PC-9 (cell line): ENCODE measurements around the gene BTK. TPM values are rescaled to one million over a fixed set of nuclear protein-coding genes. Genes with fewer than 3 reads are reported as not detected.
A peak's percentile ranks its signal among the peaks of the same experiment; 100 is the strongest.

Experiments used
- BruUV-seq: library from RNA; stranded (reverse); fragments of 400-500 nt; replicated peaks from 2 replicates; lab custom pipeline; 2021; lab: Mats Ljungman, UMichigan
- CTCF ChIA-PET: fragments of 300-600 bp; sonication (Branson Sonifier 250); formaldehyde crosslinking; loops from one replicate; lab custom pipeline; 2022; ENCODE audit warnings: antibody characterized with exemption; lab: Charles Lee
- POLR2A ChIA-PET: fragments of 300-600 bp; sonication (Branson Sonifier 250); formaldehyde crosslinking; loops from one replicate; lab custom pipeline; 2022; ENCODE audit warnings: antibody characterized with exemption; ENCODE audit not compliant: unreplicated experiment; lab: Charles Lee
- DNase-seq, 2 experiments: peaks; one replicate each; pipeline versions ENCODE4 v3.0.0 to v3.0.0-alpha.2; 2015 to 2022; ENCODE audit warnings: mixed read lengths in 1 of 2
- H2AFZ ChIP-seq: fragments of 200-600 bp; sonication (generic); 2 replicates; pipeline ENCODE4 v1.8.1; 2017; ENCODE audit warnings: antibody characterized with exemption
- H3F3A ChIP-seq: fragments of 200-600 bp; sonication (generic); 2 replicates; pipeline ENCODE4 v1.8.1; 2017; ENCODE audit warnings: antibody characterized with exemption, mild to moderate bottlenecking, low read depth; ENCODE audit not compliant: insufficient read depth
- H3K27ac ChIP-seq: fragments of 200-600 bp; sonication (generic); 2 replicates; pipeline ENCODE4 v1.6.1; 2016; ENCODE audit warnings: mixed run types
- H3K27me3 ChIP-seq: fragments of 200-600 bp; sonication (generic); 2 replicates; pipeline ENCODE4 v1.6.1; 2016; ENCODE audit warnings: low read depth, mixed run types; ENCODE audit not compliant: insufficient read depth
- H3K36me3 ChIP-seq: fragments of 200-600 bp; sonication (generic); 2 replicates; pipeline ENCODE4 v1.6.1; 2016; ENCODE audit warnings: low read depth, mixed run types
- H3K4me1 ChIP-seq: fragments of 200-600 bp; sonication (generic); replicated peaks from 2 replicates; pipeline ENCODE4 v1.6.1; 2016; ENCODE audit warnings: mixed run types; ENCODE audit not compliant: insufficient read depth
- H3K4me2 ChIP-seq: fragments of 200-600 bp; sonication (generic); 2 replicates; pipeline ENCODE4 v1.6.1; 2017; ENCODE audit warnings: mixed run types
- H3K4me3 ChIP-seq: fragments of 200-600 bp; sonication (generic); 2 replicates; pipeline ENCODE4 v1.6.1; 2016; ENCODE audit warnings: mixed run types
- H3K79me2 ChIP-seq: fragments of 200-600 bp; sonication (generic); 2 replicates; pipeline ENCODE4 v1.6.1; 2017; ENCODE audit warnings: low read depth, mixed run types
- H3K9me2 ChIP-seq: fragments of 200-600 bp; sonication (generic); 2 replicates; pipeline ENCODE4 v1.8.1; 2017; ENCODE audit warnings: mild to moderate bottlenecking; ENCODE audit not compliant: insufficient read depth
- H3K9me3 ChIP-seq: fragments of 200-600 bp; sonication (generic); 2 replicates; pipeline ENCODE4 v1.8.1; 2016; ENCODE audit warnings: low read depth; ENCODE audit not compliant: insufficient read depth
- H4K20me1 ChIP-seq: fragments of 200-600 bp; sonication (generic); 2 replicates; pipeline ENCODE4 v1.8.1; 2017; ENCODE audit not compliant: insufficient read depth
- CTCF ChIP-seq: fragments of 200-600 bp; sonication (generic); conservative IDR thresholded peaks from 2 replicates; pipeline ENCODE4 v1.6.1; 2017; ENCODE audit warnings: mixed run types, antibody characterized with exemption, mild to moderate bottlenecking, moderate library complexity
- EZH2 ChIP-seq: fragments of 200-600 bp; sonication (generic); IDR thresholded peaks from 2 replicates; pipeline ENCODE4 v1.8.0; 2017; ENCODE audit warnings: antibody characterized with exemption, low read depth
- intact Hi-C: fragments of 100-400 bp; cut with micrococcal nuclease; formaldehyde crosslinking; loops from one replicate; pipeline ENCODE4 v1.10.0; 2022; ENCODE audit not compliant: unreplicated experiment
- total RNA-seq: library from RNA; stranded (reverse); gene quantifications from 2 replicates; pipeline ENCODE4 v1.2.3, GENCODE V29; 2021

Gene BTK
- total RNA-seq, 1 experiment from 2014 or later = not detected

GRCh38 chrX:101395789-101396188, 9.8 kb upstream of the BTK start:
- CTCF ChIA-PET = no interaction called here
- Histone ChIP-seq H3K4me1 (peaks cover 17% of the 10 kb centered on the region), H3K4me3 (no peak overlapping the region), H4K20me1 (peaks cover 14% of the 10 kb centered on the region; the same call in 1 of the 2 replicates), H3K9me2 (no peaks in the 10 kb centered on the region), H3K27me3 (no peaks in the 10 kb centered on the region), H3F3A (peaks cover 79% of the 10 kb centered on the region), H3K9me3 (no peaks in the 10 kb centered on the region), H3K4me2 (no peak overlapping the region), H3K27ac (no peak overlapping the region), H3K79me2 (peaks cover 30% of the 10 kb centered on the region), H3K36me3 (peaks cover 25% of the 10 kb centered on the region), H2AFZ (no peak overlapping the region)
- POLR2A ChIA-PET = interaction anchor here (0.7 kb wide), 1 partner anchor 14 kb away, joined by 3 read pairs; no protein-coding TSS in a partner anchor
- no peak for TF ChIP-seq CTCF
- TF ChIP-seq EZH2 = no peak
- BruUV-seq = no TSS peak
- intact Hi-C loops = no loop called here
- no peak for DNase-seq

GRCh38 chrX:101394372-101394771, 8.4 kb upstream of the BTK start:
- H3K79me2 ChIP-seq = peaks cover 30% of the 10 kb centered on the region
- no peaks in the 10 kb centered on the region for H3K9me2 ChIP-seq
- peaks cover 14% of the 10 kb centered on the region; the same call in 1 of the 2 replicates for H4K20me1 ChIP-seq
- H3K9me3 ChIP-seq = no peaks in the 10 kb centered on the region
- peaks cover 21% of the 10 kb centered on the region for H3K4me1 ChIP-seq
- H3K36me3 ChIP-seq = peaks cover 25% of the 10 kb centered on the region
- intact Hi-C loops = loop anchor here (5.0 kb wide), 1 partner anchor 47 kb away; the partner anchor contains the start of gene TIMM8A
- no peak for TF ChIP-seq CTCF
- TF ChIP-seq EZH2 = no peak
- DNase-seq = no peak
- H3K4me2 ChIP-seq = no peak overlapping the region
- no peak overlapping the region for H2AFZ ChIP-seq
- peak overlapping the region; percentile 32; the same call in 1 of the 2 replicates for H3K27ac ChIP-seq
- ChIA-PET POLR2A (no interaction called here), CTCF (no interaction called here)
- H3K27me3 ChIP-seq = no peaks in the 10 kb centered on the region
- H3K4me3 ChIP-seq = no peak overlapping the region
- peaks cover 78% of the 10 kb centered on the region for H3F3A ChIP-seq
- no TSS peak for BruUV-seq

GRCh38 chrX:101393530-101394305, 7.7 kb upstream of the BTK start:
- Histone ChIP-seq H3K27me3 (no peaks in the 10 kb centered on the region), H3K4me2 (peak overlapping the region; percentile 98), H3K4me3 (peak overlapping the region; percentile 91; the same call in 1 of the 2 replicates), H3K9me3 (no peaks in the 10 kb centered on the region), H3K79me2 (peaks cover 30% of the 10 kb centered on the region), H3K4me1 (peaks cover 21% of the 10 kb centered on the region), H3F3A (peaks cover 71% of the 10 kb centered on the region), H3K27ac (peak overlapping the region; percentile 84; the same call in 1 of the 2 replicates), H3K9me2 (no peaks in the 10 kb centered on the region), H3K36me3 (peaks cover 25% of the 10 kb centered on the region), H2AFZ (no peak overlapping the region), H4K20me1 (peaks cover 14% of the 10 kb centered on the region; the same call in 1 of the 2 replicates)
- ChIA-PET CTCF (no interaction called here), POLR2A (no interaction called here)
- TF ChIP-seq CTCF (no peak), EZH2 (no peak)
- DNase-seq = no peak
- no TSS peak for BruUV-seq
- intact Hi-C loops = loop anchor here (5.0 kb wide), 1 partner anchor 46 kb away; the partner anchor contains the start of gene TIMM8A
